Smooth muscle cell (in vitro differentiated cells): ENCODE results near the gene CNPPD1. TPM values are rescaled to one million over a fixed set of nuclear protein-coding genes. Genes with fewer than 3 reads are reported as not detected.

Experiments
- DNase-seq: peaks from one replicate; lab custom pipeline; 2025; ENCODE audit not compliant: unreplicated experiment; lab: John Stamatoyannopoulos, UW
- H2AFZ ChIP-seq: fragments of 200-600 bp; sonication (generic); 2 replicates; pipeline ENCODE4 v1.6.0; 2016; ENCODE audit warnings: antibody characterized with exemption, low read depth, mild to moderate bottlenecking
- H3F3A ChIP-seq: fragments of 200-600 bp; sonication (generic); 2 replicates; pipeline ENCODE4 v1.6.0; 2017; ENCODE audit warnings: antibody characterized with exemption, low read depth
- H3K27ac ChIP-seq: fragments of 200-600 bp; sonication (generic); 2 replicates; pipeline ENCODE4 v1.5.1; 2016; ENCODE audit warnings: low read depth, mild to moderate bottlenecking
- H3K27me3 ChIP-seq: fragments of 200-600 bp; sonication (generic); 2 replicates; pipeline ENCODE4 v1.6.1; 2016; ENCODE audit warnings: low read depth, mild to moderate bottlenecking
- H3K36me3 ChIP-seq: fragments of 200-600 bp; sonication (generic); 2 replicates; pipeline ENCODE4 v1.5.1; 2016; ENCODE audit warnings: low read depth
- H3K4me1 ChIP-seq: fragments of 200-600 bp; sonication (generic); 2 replicates; pipeline ENCODE4 v1.5.1; 2016; ENCODE audit warnings: low read depth
- H3K4me2 ChIP-seq: fragments of 200-600 bp; sonication (generic); 2 replicates; pipeline ENCODE4 v1.6.0; 2016; ENCODE audit warnings: mild to moderate bottlenecking
- H3K4me3 ChIP-seq: fragments of 200-600 bp; sonication (generic); 2 replicates; pipeline ENCODE4 v1.5.1; 2016; ENCODE audit warnings: mild to moderate bottlenecking
- H3K79me2 ChIP-seq: fragments of 200-600 bp; sonication (generic); 2 replicates; pipeline ENCODE4 v1.6.0; 2016; ENCODE audit warnings: low read depth, mild to moderate bottlenecking
- H3K9ac ChIP-seq: fragments of 200-600 bp; sonication (generic); 2 replicates; pipeline ENCODE4 v1.6.0; 2016; ENCODE audit warnings: low read depth
- H3K9me3 ChIP-seq: fragments of 200-600 bp; sonication (generic); replicated peaks from 2 replicates; pipeline ENCODE4 v1.5.1; 2016; ENCODE audit warnings: low read depth
- H4K20me1 ChIP-seq: fragments of 200-600 bp; sonication (generic); 2 replicates; pipeline ENCODE4 v1.6.0; 2016; ENCODE audit warnings: low read depth
- WGBS: methylation state at CpG from one replicate; pipeline ENCODE4 v1.1.7; 2016; ENCODE audit warnings: low lambda C conversion rate; 5-methylcytosine and 5-hydroxymethylcytosine counted together
- polyA plus RNA-seq: library from polyadenylated mRNA; unstranded; fragments of >200 nt; fragmentation: Nextera tagmentation; extraction: Ambion mirVana; gene quantifications from 2 replicates; pipeline ENCODE4 v1.2.1, GENCODE V29; 2016
- total RNA-seq: library from RNA; depleted of rRNA; stranded (reverse); fragments of >200 nt; gene quantifications from 2 replicates; pipeline ENCODE4 v1.2.3, GENCODE V29; 2014
- TF ChIP-seq, protein P1 (sequence below): fragments of 200-600 bp; sonication (generic); IDR thresholded peaks from 2 replicates; pipeline ENCODE4 v1.5.1; 2017; ENCODE audit warnings: borderline replicate concordance, mild to moderate bottlenecking, antibody characterized with exemption; ENCODE audit not compliant: insufficient read depth, poor library complexity, severe bottlenecking

CNPPD1 gene
- total and polyA plus RNA-seq, 2 experiments from 2014 or later, result 14.8 to 26.0 TPM

GRCh38 chr2:219218732-219219701 is 42.3 kb upstream of the CNPPD1 start, which contains the start of gene ABCB6:
Gene ABCB6 (minus strand): TSS chr2:219218958. CDS start chr2:219218673, 285 bp downstream.
- Histone ChIP-seq H3F3A (peaks cover 14% of the 10 kb centered on the region), H3K36me3 (peaks cover 4% of the 10 kb centered on the region)

DNA sequence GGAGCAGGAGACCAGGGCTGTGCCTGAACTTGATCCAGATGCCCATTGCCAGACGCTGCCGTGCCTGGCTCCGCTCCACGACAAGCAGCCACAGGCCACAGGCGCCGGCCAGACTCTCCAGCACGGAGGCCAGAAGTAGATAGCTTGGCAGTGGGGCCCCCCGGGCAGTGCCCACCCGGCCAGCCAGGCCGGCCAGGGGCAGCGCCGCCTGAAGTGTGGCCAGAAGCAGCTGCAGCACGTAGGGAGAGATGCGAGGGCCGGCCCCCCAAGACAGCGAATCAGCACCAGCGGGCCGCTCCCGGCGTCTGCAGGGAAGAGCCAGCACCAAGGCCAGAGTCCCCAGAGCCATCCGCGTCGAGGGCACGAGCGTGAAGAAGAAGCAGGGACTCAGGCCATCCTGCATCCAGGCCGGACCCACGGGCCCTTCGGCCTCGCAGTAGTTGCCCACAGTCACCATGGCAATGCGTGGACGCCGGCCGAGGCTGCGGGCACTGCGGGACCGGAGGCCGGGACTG is 41.5 kb upstream of the CNPPD1 start:
- H3F3A ChIP-seq, result peaks cover 14% of the 10 kb centered on the region
- peak overlapping the region; percentile 9 for H2AFZ ChIP-seq
- no peaks in the 10 kb centered on the region for H3K27me3 ChIP-seq
- no peaks in the 10 kb centered on the region for H3K9me3 ChIP-seq
- H3K79me2 ChIP-seq, result peaks cover 10% of the 10 kb centered on the region
- under 1% methylated on average over 37 of the region's 37 CpGs for WGBS
- peak overlapping the region; percentile 92 for H3K4me2 ChIP-seq
- peak; percentile 87 for DNase-seq
- no peaks in the 10 kb centered on the region for H4K20me1 ChIP-seq
- peak overlapping the region; percentile 77 for H3K27ac ChIP-seq
- peaks cover under 1% of the 10 kb centered on the region for H3K36me3 ChIP-seq
- TF ChIP-seq, protein P1, sequence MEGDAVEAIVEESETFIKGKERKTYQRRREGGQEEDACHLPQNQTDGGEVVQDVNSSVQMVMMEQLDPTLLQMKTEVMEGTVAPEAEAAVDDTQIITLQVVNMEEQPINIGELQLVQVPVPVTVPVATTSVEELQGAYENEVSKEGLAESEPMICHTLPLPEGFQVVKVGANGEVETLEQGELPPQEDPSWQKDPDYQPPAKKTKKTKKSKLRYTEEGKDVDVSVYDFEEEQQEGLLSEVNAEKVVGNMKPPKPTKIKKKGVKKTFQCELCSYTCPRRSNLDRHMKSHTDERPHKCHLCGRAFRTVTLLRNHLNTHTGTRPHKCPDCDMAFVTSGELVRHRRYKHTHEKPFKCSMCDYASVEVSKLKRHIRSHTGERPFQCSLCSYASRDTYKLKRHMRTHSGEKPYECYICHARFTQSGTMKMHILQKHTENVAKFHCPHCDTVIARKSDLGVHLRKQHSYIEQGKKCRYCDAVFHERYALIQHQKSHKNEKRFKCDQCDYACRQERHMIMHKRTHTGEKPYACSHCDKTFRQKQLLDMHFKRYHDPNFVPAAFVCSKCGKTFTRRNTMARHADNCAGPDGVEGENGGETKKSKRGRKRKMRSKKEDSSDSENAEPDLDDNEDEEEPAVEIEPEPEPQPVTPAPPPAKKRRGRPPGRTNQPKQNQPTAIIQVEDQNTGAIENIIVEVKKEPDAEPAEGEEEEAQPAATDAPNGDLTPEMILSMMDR, result no peak
- H3K9ac ChIP-seq, result peak overlapping the region; percentile 36
- peak overlapping the region; percentile 53 for H3K4me3 ChIP-seq
- H3K4me1 ChIP-seq, result peaks cover 7% of the 10 kb centered on the region

More at GRCh38 chr2:219218732-219219701, 42.3 kb upstream of the CNPPD1 start, which contains the start of gene ABCB6:
- peaks cover 10% of the 10 kb centered on the region for H3K79me2 ChIP-seq
- peak within 1 kb of the TSS; percentile 77 for H3K27ac ChIP-seq
- 16% methylated on average over 61 of the region's 71 CpGs for WGBS
- peak within 1 kb of the TSS; percentile 9 for H2AFZ ChIP-seq
- H3K27me3 ChIP-seq, result no peaks in the 10 kb centered on the region
- peaks cover 7% of the 10 kb centered on the region for H3K4me1 ChIP-seq
- H3K4me2 ChIP-seq, result peak within 1 kb of the TSS; percentile 92
- TF ChIP-seq, protein P1, result no peak
- H3K9ac ChIP-seq, result peak within 1 kb of the TSS; percentile 36
- no peaks in the 10 kb centered on the region for H4K20me1 ChIP-seq
- peak within 1 kb of the TSS; percentile 53 for H3K4me3 ChIP-seq
- H3K9me3 ChIP-seq, result no peaks in the 10 kb centered on the region
- peak; percentile 89 for DNase-seq

GRCh38 chr2:219216535-219216915 is 39.8 kb upstream of the CNPPD1 start:
- Histone ChIP-seq H3K4me1 (peaks cover 7% of the 10 kb centered on the region), H3F3A (peaks cover 14% of the 10 kb centered on the region), H3K27me3 (no peaks in the 10 kb centered on the region), H3K9me3 (no peaks in the 10 kb centered on the region), H3K27ac (no peak overlapping the region), H3K9ac (no peak overlapping the region), H3K4me3 (no peak overlapping the region), H3K36me3 (no peaks in the 10 kb centered on the region), H3K4me2 (no peak overlapping the region), H4K20me1 (no peaks in the 10 kb centered on the region), H2AFZ (no peak overlapping the region), H3K79me2 (peaks cover 10% of the 10 kb centered on the region)
- no peak for DNase-seq
- TF ChIP-seq, protein P1, result no peak
- 90% methylated on average over 6 of the region's 6 CpGs for WGBS
